OCI-LY7 (cell line): Measurements from ENCODE around the gene BCLAF1. TPM values are rescaled to one million over a fixed set of nuclear protein-coding genes. Genes with fewer than 3 reads are reported as not detected.
"Not testable (repeated sequence)": the region's sequence is repeated elsewhere in the genome, so short reads cannot be mapped to it uniquely, and the experiment has no call there.

Experiments
- BruUV-seq: library from RNA; stranded (reverse); fragments of 400-500 nt; replicated peaks from 2 replicates; lab custom pipeline; 2021; lab: Mats Ljungman, UMichigan
- CTCF ChIA-PET: fragments of 300-600 bp; sonication (Branson Sonifier 250); formaldehyde crosslinking; loops from one replicate; lab custom pipeline; 2022; ENCODE audit warnings: antibody characterized with exemption; ENCODE audit not compliant: unreplicated experiment; lab: Charles Lee
- POLR2A ChIA-PET: fragments of 300-600 bp; sonication (Branson Sonifier 250); formaldehyde crosslinking; loops from one replicate; lab custom pipeline; 2022; ENCODE audit warnings: antibody characterized with exemption; lab: Charles Lee
- DNase-seq: peaks from one replicate; pipeline ENCODE4 v3.0.0-alpha.2; 2015; ENCODE audit warnings: low spot score
- H2AFZ ChIP-seq: fragments of 200-600 bp; sonication (generic), shearing (Covaris generic); 2 replicates; pipeline ENCODE4 v1.6.1; 2014; ENCODE audit warnings: mild to moderate bottlenecking, antibody characterized with exemption, low read length, moderate library complexity
- H3K27ac ChIP-seq: fragments of 200-600 bp; sonication (generic); 2 replicates; pipeline ENCODE4 v1.5.1; 2014; ENCODE audit warnings: mixed run types, low read depth, mild to moderate bottlenecking, moderate library complexity, low read length, inconsistent platforms; ENCODE audit not compliant: poor library complexity, severe bottlenecking
- H3K36me3 ChIP-seq: fragments of 200-600 bp; sonication (generic); 2 replicates; pipeline ENCODE4 v1.6.1; 2014; ENCODE audit warnings: mild to moderate bottlenecking, antibody characterized with exemption, low read length, moderate library complexity, mixed read lengths; ENCODE audit not compliant: insufficient read depth
- H3K4me1 ChIP-seq: fragments of 200-600 bp; sonication (generic); 2 replicates; pipeline ENCODE4 v1.5.1; 2014; ENCODE audit warnings: mild to moderate bottlenecking, low read length; ENCODE audit not compliant: insufficient read depth, poor library complexity, severe bottlenecking
- H3K4me2 ChIP-seq: fragments of 200-600 bp; sonication (generic); 2 replicates; pipeline ENCODE4 v1.6.1; 2014; ENCODE audit warnings: mild to moderate bottlenecking, low read length
- H3K4me3 ChIP-seq: fragments of 200-600 bp; sonication (generic); 2 replicates; pipeline ENCODE4 v1.5.1; 2014; ENCODE audit warnings: mild to moderate bottlenecking, low read depth, low read length; ENCODE audit not compliant: poor library complexity, severe bottlenecking
- H3K79me2 ChIP-seq: fragments of 200-600 bp; sonication (generic); 2 replicates; pipeline ENCODE4 v1.6.1; 2016; ENCODE audit warnings: low read depth, mild to moderate bottlenecking, low read length, moderate library complexity, mixed read lengths; ENCODE audit not compliant: insufficient read depth
- H3K9me2 ChIP-seq: fragments of 200-600 bp; sonication (generic); 2 replicates; pipeline ENCODE4 v1.6.1; 2016; ENCODE audit warnings: mild to moderate bottlenecking, low read length, mixed read lengths; ENCODE audit not compliant: insufficient read depth
- H3K9me3 ChIP-seq: fragments of 200-600 bp; sonication (generic); 2 replicates; pipeline ENCODE4 v1.6.1; 2014; ENCODE audit warnings: mild to moderate bottlenecking, mixed run types, low read length, mixed read lengths
- H4K20me1 ChIP-seq: fragments of 200-600 bp; sonication (generic); 2 replicates; pipeline ENCODE4 v1.6.1; 2014; ENCODE audit warnings: mild to moderate bottlenecking, antibody characterized with exemption, low read length, moderate library complexity, mixed read lengths; ENCODE audit not compliant: insufficient read depth
- CTCF ChIP-seq: fragments of 200-600 bp; sonication (generic); conservative IDR thresholded peaks from 2 replicates; pipeline ENCODE4 v1.5.1; 2014; ENCODE audit warnings: mild to moderate bottlenecking, antibody characterized with exemption, low read length, moderate library complexity, mixed read lengths
- EZH2phosphoT487 ChIP-seq: fragments of 200-600 bp; sonication (generic); IDR thresholded peaks from 2 replicates; pipeline ENCODE4 v1.6.1; 2018; ENCODE audit warnings: low read depth, borderline replicate concordance, mild to moderate bottlenecking, mixed run types, antibody characterized with exemption, low read length, moderate library complexity, mixed read lengths
- intact Hi-C: fragments of 100-400 bp; cut with micrococcal nuclease; formaldehyde crosslinking; loops from one replicate; pipeline ENCODE4 v1.10.0; 2022; ENCODE audit not compliant: unreplicated experiment
- total RNA-seq, 2 experiments: library from RNA; depleted of rRNA in 1 of 2; stranded (reverse); fragments of >200 nt in 1 of 2; shearing (Covaris generic) in 1 of 2; gene quantifications; 2 replicates each; pipeline ENCODE4 v1.2.3, GENCODE V29; 2014 to 2022

BCLAF1 gene
- total RNA-seq, 2 experiments from 2014 or later, result 130 to 186 TPM

GRCh38 chr6:136309729-136310311 is 20.2 kb upstream of the BCLAF1 start:
- intact Hi-C loops, result loop anchor here (10.0 kb wide), 1 partner anchor 775 kb away; no protein-coding TSS in a partner anchor
- Histone ChIP-seq H3K4me2 (no peak overlapping the region), H4K20me1 (no peaks in the 10 kb centered on the region), H2AFZ (no peak overlapping the region), H3K36me3 (no peaks in the 10 kb centered on the region), H3K79me2 (no peaks in the 10 kb centered on the region), H3K9me2 (no peaks in the 10 kb centered on the region), H3K4me3 (no peak overlapping the region), H3K9me3 (no peaks in the 10 kb centered on the region), H3K4me1 (no peaks in the 10 kb centered on the region), H3K27ac (no peak overlapping the region)
- CTCF ChIA-PET, result interaction anchor here (0.9 kb wide), 1 partner anchor 84 kb away, joined by 4 read pairs; no protein-coding TSS in a partner anchor
- DNase-seq, result no peak
- no TSS peak for BruUV-seq
- POLR2A ChIA-PET, result interaction anchor here (0.7 kb wide), 1 partner anchor 9 kb away, joined by 5 read pairs; no protein-coding TSS in a partner anchor
- TF ChIP-seq CTCF (no peak), EZH2phosphoT487 (no peak)

- Histone ChIP-seq H3K4me2 (no peak overlapping the region), H3K4me1 (no peaks in the 10 kb centered on the region), H3K27ac (no peak overlapping the region), H3K36me3 (no peaks in the 10 kb centered on the region), H4K20me1 (no peaks in the 10 kb centered on the region), H3K9me2 (no peaks in the 10 kb centered on the region), H3K79me2 (no peaks in the 10 kb centered on the region), H2AFZ (no peak overlapping the region), H3K9me3 (no peaks in the 10 kb centered on the region), H3K4me3 (no peak overlapping the region)
- ChIA-PET CTCF (interaction anchor here (0.9 kb wide), 1 partner anchor 83 kb away, joined by 4 read pairs; no protein-coding TSS in a partner anchor), POLR2A (interaction anchor here (0.6 to 0.7 kb wide), 2 partner anchors 49 to 689 kb away, joined by 3 read pairs; no protein-coding TSS in a partner anchor)
- BruUV-seq, result no TSS peak
- intact Hi-C loops, result no loop called here
- TF ChIP-seq CTCF (no peak), EZH2phosphoT487 (no peak)
- no peak for DNase-seq
Observed at GRCh38 chr6:136309171-136309570, 19.5 kb upstream of the BCLAF1 start.

- H3K36me3 ChIP-seq, H3K79me2 ChIP-seq, H3K4me3 ChIP-seq, H4K20me1 ChIP-seq, DNase-seq, intact Hi-C loops, H3K4me2 ChIP-seq, H3K27ac ChIP-seq, H3K4me1 ChIP-seq, H3K9me3 ChIP-seq, CTCF ChIA-PET, H2AFZ ChIP-seq, H3K9me2 ChIP-seq, BruUV-seq: not testable (repeated sequence)
- POLR2A ChIA-PET, result interaction anchor here (0.6 to 0.7 kb wide), 2 partner anchors 48 to 690 kb away, joined by 3 read pairs; no protein-coding TSS in a partner anchor
Observed at GRCh38 chr6:136308469-136308868, 18.8 kb upstream of the BCLAF1 start.
